Measurements from ENCODE around the gene RPS21. TPM values are rescaled to one million over a fixed set of nuclear protein-coding genes. Genes with fewer than 3 reads are reported as not detected.
A peak's percentile ranks its signal among the peaks of the same experiment; 100 is the strongest.

Gene RPS21
- total and polyA plus RNA-seq, 10 of the 15 experiments (the other 5 are each of a cell fraction or from before 2014, with no cell fraction given), result 1,474 to 4,987 (median 2,439) TPM

DNA sequence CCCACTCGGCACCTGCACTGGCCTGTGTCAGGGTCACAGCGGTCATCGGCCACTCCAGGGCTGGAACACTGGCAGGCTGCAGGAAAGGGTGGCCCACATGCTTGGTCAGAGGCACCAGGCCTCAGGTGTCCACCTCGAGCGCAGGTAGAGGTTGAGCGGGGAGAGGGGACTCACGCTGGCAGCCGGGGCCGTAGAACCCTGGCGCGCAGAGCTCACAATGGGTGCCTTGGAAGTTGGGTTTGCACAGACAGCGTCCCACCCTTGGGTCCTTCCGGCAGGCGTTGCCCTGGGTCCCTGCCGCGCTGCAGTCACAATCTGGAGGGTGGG lies 48.6 kb upstream of the RPS21 start:
- Histone ChIP-seq H3K9ac (ENCODE audit: control insufficient read depth, insufficient read depth, low read length) (no peak overlapping the region), H3K4me1 (ENCODE audit: control insufficient read depth, insufficient read depth, low read length) (peaks cover 37% of the 10 kb centered on the region), H3K27me3 (replicated peaks in 1 of 2; ENCODE audit: control insufficient read depth in 2 of 2, insufficient read depth in 2 of 2, low read length in 1 of 2) (no peaks in the 10 kb centered on the region), H3K27ac (ENCODE audit: control insufficient read depth, insufficient read depth) (peak overlapping the region; percentile 81), H3K9me3 (replicated peaks; ENCODE audit: control insufficient read depth, insufficient read depth, low read length) (peaks cover 3% of the 10 kb centered on the region), H2AFZ (ENCODE audit: control insufficient read depth, low read depth, low read length) (no peak overlapping the region), H3K79me2 (ENCODE audit: control insufficient read depth, insufficient read depth, low read length) (no peaks in the 10 kb centered on the region), H3K4me3 (peak overlapping the region; percentile 23; the same call in 1 of the 2 replicates), H3K36me3 (ENCODE audit: control insufficient read depth in 2 of 2, insufficient read depth in 2 of 2, low read length in 1 of 2) (no peaks in the 10 kb centered on the region), H4K20me1 (ENCODE audit: control insufficient read depth, insufficient read depth) (no peaks in the 10 kb centered on the region), H3K4me2 (ENCODE audit: control insufficient read depth, insufficient read depth) (peak overlapping the region; percentile 82)
- 66% methylated on average over 13 of the region's 16 CpGs for WGBS (ENCODE audit: insufficient coverage, insufficient replicate concordance, low lambda C conversion rate, missing lambda C conversion rate)
- no TSS peak for BruUV-seq (replicated peaks)
- no peak for DNase-seq (ENCODE audit: low read depth, low spot score)
- RAD21 ChIA-PET (ENCODE audit: unreplicated experiment), result no interaction called here
- POLR2A ChIA-PET, result interaction anchor here (0.6 kb wide), 1 partner anchor 340 kb away, joined by 3 read pairs; no protein-coding TSS in a partner anchor
- FAIRE-seq, result no peak
- ATAC-seq, result no peak
- intact Hi-C loops (cut with micrococcal nuclease; ENCODE audit: unreplicated experiment) (no loop called here), in situ Hi-C loops (cut with MboI) (no loop called here)
- TF ChIP-seq POLR2A (IDR thresholded peaks at IDR 0.05; ENCODE audit: low read depth, low read length) (0 out of 2 replicates have a peak, but pooled peaks have one; percentile 0), BHLHE40 (IDR thresholded peaks at IDR 0.05; ENCODE audit: borderline replicate concordance in 1 of 2, low read depth in 2 of 2, low read length in 1 of 2) (0 out of 4 replicates have a peak, but pooled peaks of 1 of the 2 experiments have one; percentile 40), IKZF2 (IDR thresholded peaks at IDR 0.05) (no peak)
- SMC1A ChIA-PET (ENCODE audit: uncharacterized antibody, unreplicated experiment), result no interaction called here
- CTCF ChIA-PET, result interaction anchor here (1.0 kb wide), 1 partner anchor 44 kb away, joined by 5 read pairs; no protein-coding TSS in a partner anchor

DNA sequence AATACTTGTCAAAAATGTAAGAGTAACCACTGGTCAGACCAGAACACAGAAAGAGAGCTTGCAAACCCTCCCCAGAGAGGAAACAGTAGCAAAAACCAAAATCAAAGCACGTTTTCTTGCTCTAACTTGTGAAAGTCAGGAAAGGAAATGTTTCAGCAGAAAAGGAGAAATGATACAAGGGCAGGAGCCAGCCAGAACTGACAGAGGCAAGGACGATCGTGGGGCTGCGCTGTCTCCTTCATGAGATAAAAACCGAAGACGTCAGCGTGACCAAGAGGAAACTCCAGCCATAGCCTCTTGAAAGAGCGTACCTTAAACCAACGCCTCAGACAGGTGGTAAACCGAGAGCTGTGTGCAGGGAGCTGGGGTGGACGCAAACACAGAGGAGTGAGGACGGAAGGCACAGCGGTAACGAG lies 47.2 kb upstream of the RPS21 start:
- no peaks in the 10 kb centered on the region for H3K36me3 ChIP-seq (ENCODE audit: control insufficient read depth in 2 of 2, insufficient read depth in 2 of 2, low read length in 1 of 2)
- H3K79me2 ChIP-seq (ENCODE audit: control insufficient read depth, insufficient read depth, low read length), result no peaks in the 10 kb centered on the region
- intact Hi-C loops (cut with micrococcal nuclease; ENCODE audit: unreplicated experiment) (loop anchor here (1.0 to 5.0 kb wide), 2 partner anchors 37 to 43 kb away; partner anchors contain the start of gene ADRM1), in situ Hi-C loops (cut with MboI) (no loop called here)
- H3K4me1 ChIP-seq (ENCODE audit: control insufficient read depth, insufficient read depth, low read length), result peaks cover 37% of the 10 kb centered on the region
- ChIA-PET RAD21 (ENCODE audit: unreplicated experiment) (interaction anchor here (0.9 kb wide), 1 partner anchor 277 kb away, joined by 4 read pairs; no protein-coding TSS in a partner anchor), POLR2A (interaction anchor here (0.6 to 0.7 kb wide), 2 partner anchors 376 to 454 kb away, joined by 3 to 5 read pairs; no protein-coding TSS in a partner anchor), CTCF (interaction anchor here (1.0 to 2.9 kb wide), 2 partner anchors 43 to 934 kb away, joined by 3 to 12 read pairs; no protein-coding TSS in a partner anchor), SMC1A (ENCODE audit: uncharacterized antibody, unreplicated experiment) (interaction anchor here (0.6 to 1.1 kb wide), 4 partner anchors 39 to 872 kb away, joined by 3 to 4 read pairs (median 3); no protein-coding TSS in a partner anchor)
- peak overlapping the region; percentile 38; the same call in 1 of the 2 replicates for H3K9ac ChIP-seq (ENCODE audit: control insufficient read depth, insufficient read depth, low read length)
- ATAC-seq (peak; percentile 90), DNase-seq (ENCODE audit: low read depth, low spot score) (peak; percentile 89), FAIRE-seq (peak; percentile 100)
- 1% methylated on average over 14 of the region's 14 CpGs for WGBS (ENCODE audit: insufficient coverage, insufficient replicate concordance, low lambda C conversion rate, missing lambda C conversion rate)
- BruUV-seq (replicated peaks), result no TSS peak
- H4K20me1 ChIP-seq (ENCODE audit: control insufficient read depth, insufficient read depth), result no peaks in the 10 kb centered on the region
- peak overlapping the region; percentile 68; the same call in 1 of the 2 replicates for H3K4me3 ChIP-seq
- peak overlapping the region; percentile 82 for H3K4me2 ChIP-seq (ENCODE audit: control insufficient read depth, insufficient read depth)
- H3K27ac ChIP-seq (ENCODE audit: control insufficient read depth, insufficient read depth), result peak overlapping the region; percentile 81
- peaks cover 3% of the 10 kb centered on the region for H3K9me3 ChIP-seq (replicated peaks; ENCODE audit: control insufficient read depth, insufficient read depth, low read length)
- no peaks in the 10 kb centered on the region for H3K27me3 ChIP-seq (replicated peaks in 1 of 2; ENCODE audit: control insufficient read depth in 2 of 2, insufficient read depth in 2 of 2, low read length in 1 of 2)
- peak overlapping the region; percentile 50 for H2AFZ ChIP-seq (ENCODE audit: control insufficient read depth, low read depth, low read length)
- TF ChIP-seq TAF1 (IDR thresholded peaks at IDR 0.05; ENCODE audit: borderline replicate concordance, low read depth, low read length) (no peak), JUNB (IDR thresholded peaks at IDR 0.05) (no peak), ZNF217 (IDR thresholded peaks at IDR 0.05) (no peak), RUNX3 (IDR thresholded peaks at IDR 0.05; ENCODE audit: low read length) (no peak), RELB (IDR thresholded peaks at IDR 0.05; ENCODE audit: low read depth) (peak; percentile 48; the same call in 1 of the 2 replicates), IKZF2 (IDR thresholded peaks at IDR 0.05) (peak; percentile 55 to 69; a peak in 3 of 4 replicates), RELA (IDR thresholded peaks at IDR 0.05; ENCODE audit: borderline replicate concordance, partially characterized antibody) (no peak), HCFC1 (IDR thresholded peaks at IDR 0.05; ENCODE audit: low read length) (no peak), EED (IDR thresholded peaks at IDR 0.05; ENCODE audit: low read depth) (0 out of 2 replicates have a peak, but pooled peaks have one; percentile 49)
- TF ChIP-seq, protein P1, sequence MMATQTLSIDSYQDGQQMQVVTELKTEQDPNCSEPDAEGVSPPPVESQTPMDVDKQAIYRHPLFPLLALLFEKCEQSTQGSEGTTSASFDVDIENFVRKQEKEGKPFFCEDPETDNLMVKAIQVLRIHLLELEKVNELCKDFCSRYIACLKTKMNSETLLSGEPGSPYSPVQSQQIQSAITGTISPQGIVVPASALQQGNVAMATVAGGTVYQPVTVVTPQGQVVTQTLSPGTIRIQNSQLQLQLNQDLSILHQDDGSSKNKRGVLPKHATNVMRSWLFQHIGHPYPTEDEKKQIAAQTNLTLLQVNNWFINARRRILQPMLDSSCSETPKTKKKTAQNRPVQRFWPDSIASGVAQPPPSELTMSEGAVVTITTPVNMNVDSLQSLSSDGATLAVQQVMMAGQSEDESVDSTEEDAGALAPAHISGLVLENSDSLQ (IDR thresholded peaks at IDR 0.05), result peak; percentile 37; the same call in 1 of the 2 replicates
- TF ChIP-seq, protein P2, sequence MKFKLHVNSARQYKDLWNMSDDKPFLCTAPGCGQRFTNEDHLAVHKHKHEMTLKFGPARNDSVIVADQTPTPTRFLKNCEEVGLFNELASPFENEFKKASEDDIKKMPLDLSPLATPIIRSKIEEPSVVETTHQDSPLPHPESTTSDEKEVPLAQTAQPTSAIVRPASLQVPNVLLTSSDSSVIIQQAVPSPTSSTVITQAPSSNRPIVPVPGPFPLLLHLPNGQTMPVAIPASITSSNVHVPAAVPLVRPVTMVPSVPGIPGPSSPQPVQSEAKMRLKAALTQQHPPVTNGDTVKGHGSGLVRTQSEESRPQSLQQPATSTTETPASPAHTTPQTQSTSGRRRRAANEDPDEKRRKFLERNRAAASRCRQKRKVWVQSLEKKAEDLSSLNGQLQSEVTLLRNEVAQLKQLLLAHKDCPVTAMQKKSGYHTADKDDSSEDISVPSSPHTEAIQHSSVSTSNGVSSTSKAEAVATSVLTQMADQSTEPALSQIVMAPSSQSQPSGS (IDR thresholded peaks at IDR 0.05; ENCODE audit: low read length), result 0 out of 2 replicates have a peak, but pooled peaks have one; percentile 40
